ENCODE measurements around the gene AK8. TPM values are rescaled to one million over a fixed set of nuclear protein-coding genes. Genes with fewer than 3 reads are reported as not detected.

Gene AK8
- polyA plus RNA-seq, 1 of the 3 experiments (the other 2 are of a cell fraction) = 0.77 TPM

DNA sequence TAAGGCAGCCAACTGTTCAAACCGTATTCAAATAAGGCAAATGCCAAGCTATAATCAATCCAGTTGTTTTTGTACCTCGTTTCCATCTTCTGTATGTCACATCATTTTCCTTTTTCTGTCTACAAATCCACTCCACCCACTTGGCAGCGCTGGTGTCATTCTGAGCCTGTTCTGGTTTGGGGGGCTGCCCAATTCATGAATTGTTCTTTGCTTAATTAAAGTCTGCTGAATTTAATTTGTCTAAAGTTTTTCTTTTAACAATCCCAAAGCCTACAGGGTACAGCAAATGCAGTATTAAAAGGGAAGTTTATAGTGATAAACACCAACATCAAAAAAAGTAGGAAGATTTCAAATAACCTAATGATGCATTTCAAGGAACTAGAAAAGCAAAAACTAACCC lies 114.5 kb downstream of the AK8 start:
- no peaks in the 10 kb centered on the region for H4K20me1 ChIP-seq (ENCODE audit: insufficient read depth)
- H3K4me2 ChIP-seq = no peak overlapping the region
- no peak for DNase-seq
- no peaks in the 10 kb centered on the region for H3F3A ChIP-seq (replicated peaks; ENCODE audit: insufficient read depth)
- ChIA-PET CTCF (no interaction called here), POLR2A (no interaction called here)
- no peaks in the 10 kb centered on the region for H3K79me2 ChIP-seq (ENCODE audit: insufficient read depth)
- H3K27me3 ChIP-seq (ENCODE audit: insufficient read depth) = no peaks in the 10 kb centered on the region; the same call in 1 of the 2 replicates
- no peaks in the 10 kb centered on the region for H3K9me2 ChIP-seq
- H3K9ac ChIP-seq = no peak overlapping the region
- H3K27ac ChIP-seq (ENCODE audit: low read depth in 2 of 2, low read length in 1 of 2) = no peak overlapping the region
- TF ChIP-seq, protein P1, sequence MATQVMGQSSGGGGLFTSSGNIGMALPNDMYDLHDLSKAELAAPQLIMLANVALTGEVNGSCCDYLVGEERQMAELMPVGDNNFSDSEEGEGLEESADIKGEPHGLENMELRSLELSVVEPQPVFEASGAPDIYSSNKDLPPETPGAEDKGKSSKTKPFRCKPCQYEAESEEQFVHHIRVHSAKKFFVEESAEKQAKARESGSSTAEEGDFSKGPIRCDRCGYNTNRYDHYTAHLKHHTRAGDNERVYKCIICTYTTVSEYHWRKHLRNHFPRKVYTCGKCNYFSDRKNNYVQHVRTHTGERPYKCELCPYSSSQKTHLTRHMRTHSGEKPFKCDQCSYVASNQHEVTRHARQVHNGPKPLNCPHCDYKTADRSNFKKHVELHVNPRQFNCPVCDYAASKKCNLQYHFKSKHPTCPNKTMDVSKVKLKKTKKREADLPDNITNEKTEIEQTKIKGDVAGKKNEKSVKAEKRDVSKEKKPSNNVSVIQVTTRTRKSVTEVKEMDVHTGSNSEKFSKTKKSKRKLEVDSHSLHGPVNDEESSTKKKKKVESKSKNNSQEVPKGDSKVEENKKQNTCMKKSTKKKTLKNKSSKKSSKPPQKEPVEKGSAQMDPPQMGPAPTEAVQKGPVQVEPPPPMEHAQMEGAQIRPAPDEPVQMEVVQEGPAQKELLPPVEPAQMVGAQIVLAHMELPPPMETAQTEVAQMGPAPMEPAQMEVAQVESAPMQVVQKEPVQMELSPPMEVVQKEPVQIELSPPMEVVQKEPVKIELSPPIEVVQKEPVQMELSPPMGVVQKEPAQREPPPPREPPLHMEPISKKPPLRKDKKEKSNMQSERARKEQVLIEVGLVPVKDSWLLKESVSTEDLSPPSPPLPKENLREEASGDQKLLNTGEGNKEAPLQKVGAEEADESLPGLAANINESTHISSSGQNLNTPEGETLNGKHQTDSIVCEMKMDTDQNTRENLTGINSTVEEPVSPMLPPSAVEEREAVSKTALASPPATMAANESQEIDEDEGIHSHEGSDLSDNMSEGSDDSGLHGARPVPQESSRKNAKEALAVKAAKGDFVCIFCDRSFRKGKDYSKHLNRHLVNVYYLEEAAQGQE (IDR thresholded peaks at IDR 0.05; ENCODE audit: low read depth, low read length) = no peak
- TF ChIP-seq GABPA (IDR thresholded peaks at IDR 0.05; ENCODE audit: low read depth) (no peak), FOSL2 (IDR thresholded peaks at IDR 0.05; ENCODE audit: borderline replicate concordance, low read depth) (no peak), JUND (IDR thresholded peaks at IDR 0.05) (no peak), NFIC (IDR thresholded peaks at IDR 0.05; ENCODE audit: borderline replicate concordance) (no peak), FOXM1 (IDR thresholded peaks at IDR 0.05; ENCODE audit: low read depth) (no peak), TEAD4 (IDR thresholded peaks at IDR 0.05; ENCODE audit: borderline replicate concordance, insufficient read depth) (no peak), RCOR1 (IDR thresholded peaks at IDR 0.05; ENCODE audit: low read length) (no peak), FOXJ3 (CRISPR knock-in tag; IDR thresholded peaks at IDR 0.05) (no peak), EZH2phosphoT487 (IDR thresholded peaks at IDR 0.05; ENCODE audit: borderline replicate concordance, low read depth) (no peak), MXI1 (IDR thresholded peaks at IDR 0.05; ENCODE audit: low read depth, low read length) (no peak), RAD21 (IDR thresholded peaks at IDR 0.05; ENCODE audit: low read length) (no peak), EP300 (IDR thresholded peaks at IDR 0.05; ENCODE audit: borderline replicate concordance in 1 of 2, low read depth in 1 of 2, low read length in 1 of 2) (no peak)
- TF ChIP-seq, protein P2, sequence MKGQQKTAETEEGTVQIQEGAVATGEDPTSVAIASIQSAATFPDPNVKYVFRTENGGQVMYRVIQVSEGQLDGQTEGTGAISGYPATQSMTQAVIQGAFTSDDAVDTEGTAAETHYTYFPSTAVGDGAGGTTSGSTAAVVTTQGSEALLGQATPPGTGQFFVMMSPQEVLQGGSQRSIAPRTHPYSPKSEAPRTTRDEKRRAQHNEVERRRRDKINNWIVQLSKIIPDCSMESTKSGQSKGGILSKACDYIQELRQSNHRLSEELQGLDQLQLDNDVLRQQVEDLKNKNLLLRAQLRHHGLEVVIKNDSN (IDR thresholded peaks at IDR 0.05; ENCODE audit: borderline replicate concordance, low read depth) = no peak
- TF ChIP-seq, protein P3, sequence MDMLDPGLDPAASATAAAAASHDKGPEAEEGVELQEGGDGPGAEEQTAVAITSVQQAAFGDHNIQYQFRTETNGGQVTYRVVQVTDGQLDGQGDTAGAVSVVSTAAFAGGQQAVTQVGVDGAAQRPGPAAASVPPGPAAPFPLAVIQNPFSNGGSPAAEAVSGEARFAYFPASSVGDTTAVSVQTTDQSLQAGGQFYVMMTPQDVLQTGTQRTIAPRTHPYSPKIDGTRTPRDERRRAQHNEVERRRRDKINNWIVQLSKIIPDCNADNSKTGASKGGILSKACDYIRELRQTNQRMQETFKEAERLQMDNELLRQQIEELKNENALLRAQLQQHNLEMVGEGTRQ (IDR thresholded peaks at IDR 0.05; ENCODE audit: borderline replicate concordance, low read depth, low read length) = no peak
- TF ChIP-seq, protein P4, sequence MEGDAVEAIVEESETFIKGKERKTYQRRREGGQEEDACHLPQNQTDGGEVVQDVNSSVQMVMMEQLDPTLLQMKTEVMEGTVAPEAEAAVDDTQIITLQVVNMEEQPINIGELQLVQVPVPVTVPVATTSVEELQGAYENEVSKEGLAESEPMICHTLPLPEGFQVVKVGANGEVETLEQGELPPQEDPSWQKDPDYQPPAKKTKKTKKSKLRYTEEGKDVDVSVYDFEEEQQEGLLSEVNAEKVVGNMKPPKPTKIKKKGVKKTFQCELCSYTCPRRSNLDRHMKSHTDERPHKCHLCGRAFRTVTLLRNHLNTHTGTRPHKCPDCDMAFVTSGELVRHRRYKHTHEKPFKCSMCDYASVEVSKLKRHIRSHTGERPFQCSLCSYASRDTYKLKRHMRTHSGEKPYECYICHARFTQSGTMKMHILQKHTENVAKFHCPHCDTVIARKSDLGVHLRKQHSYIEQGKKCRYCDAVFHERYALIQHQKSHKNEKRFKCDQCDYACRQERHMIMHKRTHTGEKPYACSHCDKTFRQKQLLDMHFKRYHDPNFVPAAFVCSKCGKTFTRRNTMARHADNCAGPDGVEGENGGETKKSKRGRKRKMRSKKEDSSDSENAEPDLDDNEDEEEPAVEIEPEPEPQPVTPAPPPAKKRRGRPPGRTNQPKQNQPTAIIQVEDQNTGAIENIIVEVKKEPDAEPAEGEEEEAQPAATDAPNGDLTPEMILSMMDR (IDR thresholded peaks at IDR 0.05) = no peak
- H3K4me3 ChIP-seq (ENCODE audit: low read depth in 2 of 2, low read length in 1 of 2) = no peak overlapping the region
- H3K36me3 ChIP-seq (replicated peaks in 1 of 2; ENCODE audit: control insufficient read depth in 1 of 2, insufficient read depth in 2 of 2, low read length in 1 of 2) = no peaks in the 10 kb centered on the region
- H3K9me3 ChIP-seq = no peaks in the 10 kb centered on the region
- no peaks in the 10 kb centered on the region for H3K4me1 ChIP-seq (ENCODE audit: control insufficient read depth in 1 of 2, insufficient read depth in 2 of 2, low read depth in 1 of 2, low read length in 1 of 2)
- no peak overlapping the region for H2AFZ ChIP-seq (ENCODE audit: low read depth)
- WGBS (ENCODE audit: low lambda C conversion rate) = 25% methylated on average over 3 of the region's 3 CpGs
